CD4-positive, alpha-beta memory T cell (primary cell): ENCODE results near the gene SNX10. TPM values are rescaled to one million over a fixed set of nuclear protein-coding genes. Genes with fewer than 3 reads are reported as not detected.

ENCODE experiments used
- CTCF ChIA-PET: fragments of 350-600 bp; sonication (Branson Sonifier 250); formaldehyde crosslinking; loops from one replicate; lab custom pipeline; 2021; ENCODE audit warnings: inconsistent platforms; ENCODE audit not compliant: partially characterized antibody; lab: Charles Lee
- POLR2A ChIA-PET: fragments of 350-600 bp; sonication (Branson Sonifier 250); formaldehyde crosslinking; loops from one replicate; lab custom pipeline; 2021; ENCODE audit not compliant: partially characterized antibody; lab: Charles Lee
- DNase-seq, 5 donors: peaks; one replicate each; pipeline versions ENCODE4 v3.0.0 to v3.0.0-alpha.2; 2020 to 2022; ENCODE audit warnings: mixed read lengths in 1 of 5
- H3K27ac ChIP-seq: one replicate; pipeline ENCODE4 v1.7.0; 2013; ENCODE audit warnings: low read depth, low read length
- H3K27me3 ChIP-seq: 2 replicates; pipeline ENCODE4 v1.7.0; 2013; ENCODE audit warnings: mild to moderate bottlenecking, low read length, moderate library complexity; ENCODE audit not compliant: insufficient read depth
- H3K36me3 ChIP-seq: 2 replicates; pipeline ENCODE4 v1.7.0; 2013; ENCODE audit warnings: mild to moderate bottlenecking, low read length, moderate library complexity; ENCODE audit not compliant: insufficient read depth
- H3K4me1 ChIP-seq: 2 replicates; pipeline ENCODE4 v1.7.0; 2013; ENCODE audit warnings: mild to moderate bottlenecking, low read length, moderate library complexity; ENCODE audit not compliant: insufficient read depth
- H3K4me3 ChIP-seq, 2 donors: one replicate each; pipeline ENCODE4 v1.7.0; 2013; ENCODE audit warnings: low read length in 2 of 2, mild to moderate bottlenecking in 1 of 2
- H3K9me3 ChIP-seq, 2 donors: one replicate each; pipeline ENCODE4 v1.7.0; 2013; ENCODE audit warnings: low read length in 2 of 2, control low read depth in 1 of 2; ENCODE audit not compliant: control insufficient read depth in 1 of 2
- H3K27ac Mint-ChIP-seq, 7 donors: one replicate each; pipeline ENCODE4 v1.8.0; 2020 to 2021; ENCODE audit warnings: mixed read lengths in 7 of 7, mild to moderate bottlenecking in 6 of 7, inconsistent platforms in 3 of 7, moderate library complexity in 3 of 7
- H3K27me3 Mint-ChIP-seq, 2 donors: one replicate each; pipeline ENCODE4 v1.8.0; 2020 to 2021; ENCODE audit warnings: mixed read lengths in 2 of 2
- H3K36me3 Mint-ChIP-seq, 2 donors: one replicate each; pipeline ENCODE4 v1.8.0; 2020 to 2021; ENCODE audit warnings: mixed read lengths in 2 of 2, inconsistent platforms in 1 of 2, mild to moderate bottlenecking in 1 of 2
- H3K4me1 Mint-ChIP-seq, 4 donors: one replicate each; pipeline ENCODE4 v1.8.0; 2020 to 2021; ENCODE audit warnings: mixed read lengths in 4 of 4, mild to moderate bottlenecking in 1 of 4
- H3K4me3 Mint-ChIP-seq, 8 donors: one replicate each; pipeline ENCODE4 v1.8.0; 2020 to 2021; ENCODE audit warnings: mixed read lengths in 8 of 8, mild to moderate bottlenecking in 7 of 8, moderate library complexity in 6 of 8, inconsistent platforms in 3 of 8
- H3K9me3 Mint-ChIP-seq, 8 donors: one replicate each; pipeline ENCODE4 v1.8.0; 2020 to 2021; ENCODE audit warnings: mixed read lengths in 8 of 8, mild to moderate bottlenecking in 5 of 8, inconsistent platforms in 3 of 8, moderate library complexity in 1 of 8
- intact Hi-C: fragments of 100-400 bp; cut with micrococcal nuclease; formaldehyde crosslinking; loops from one replicate; pipeline ENCODE4 v1.15.1; 2023
- polyA plus RNA-seq, 2 donors: library from polyadenylated mRNA; unstranded; fragments of 300-500 nt; fragmentation: Illumina TruSeq; gene quantifications; one replicate each; pipeline ENCODE4 v1.2.3, GENCODE V29; 2021
- total RNA-seq, 2 experiments: library from RNA; stranded (reverse); gene quantifications; one replicate each; pipeline ENCODE4 v1.2.3, GENCODE V29; 2021

Gene SNX10
- total and polyA plus RNA-seq, 4 experiments from 2014 or later: 8.4 to 26.4 (median 16.5) TPM

DNA sequence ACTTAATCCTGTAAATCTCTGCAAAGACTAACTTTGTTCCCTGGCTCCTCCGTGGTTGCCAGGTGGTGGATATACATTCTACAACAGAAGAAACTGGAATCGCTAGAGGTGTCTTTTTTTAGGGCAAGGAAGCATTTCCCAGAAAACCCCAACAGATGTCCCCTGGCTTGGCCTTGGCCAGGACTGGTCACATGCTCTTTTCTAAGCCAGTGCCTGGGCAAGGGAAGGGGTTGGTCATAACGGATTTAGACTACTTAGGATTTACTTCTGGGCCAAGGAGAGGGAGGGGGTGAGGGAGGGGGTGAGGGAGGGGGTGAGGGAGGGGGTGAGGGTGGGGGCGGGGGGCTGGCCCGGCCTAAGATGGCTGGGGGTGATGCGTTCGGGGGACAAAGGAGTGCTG, 105.7 kb downstream of the SNX10 start:
- H3K4me1 ChIP-seq: peaks cover 13% of the 10 kb centered on the region
- no peak overlapping the region for H3K27ac Mint-ChIP-seq
- H3K36me3 ChIP-seq: no peaks in the 10 kb centered on the region
- H3K9me3 Mint-ChIP-seq: peaks cover 0 to 4% (median 0%) of the 10 kb centered on the region in 8 donors
- no peaks in the 10 kb centered on the region for H3K36me3 Mint-ChIP-seq
- CTCF ChIA-PET: interaction anchor here (0.7 kb wide), 1 partner anchor 58 kb away, joined by 3 read pairs; no protein-coding TSS in a partner anchor
- H3K4me1 Mint-ChIP-seq: peaks cover 6 to 11% (median 9%) of the 10 kb centered on the region in 4 donors
- peak overlapping the region in 4 of 8 donors; percentile 26 to 85 (median 64) for H3K4me3 Mint-ChIP-seq
- peaks cover 30 to 46% of the 10 kb centered on the region in 2 donors for H3K27me3 Mint-ChIP-seq
- H3K9me3 ChIP-seq: no peaks in the 10 kb centered on the region
- POLR2A ChIA-PET: no interaction called here
- no peak overlapping the region for H3K4me3 ChIP-seq
- no peak overlapping the region for H3K27ac ChIP-seq
- DNase-seq: no peak
- intact Hi-C loops: no loop called here
- H3K27me3 ChIP-seq: peaks cover 4% of the 10 kb centered on the region

DNA sequence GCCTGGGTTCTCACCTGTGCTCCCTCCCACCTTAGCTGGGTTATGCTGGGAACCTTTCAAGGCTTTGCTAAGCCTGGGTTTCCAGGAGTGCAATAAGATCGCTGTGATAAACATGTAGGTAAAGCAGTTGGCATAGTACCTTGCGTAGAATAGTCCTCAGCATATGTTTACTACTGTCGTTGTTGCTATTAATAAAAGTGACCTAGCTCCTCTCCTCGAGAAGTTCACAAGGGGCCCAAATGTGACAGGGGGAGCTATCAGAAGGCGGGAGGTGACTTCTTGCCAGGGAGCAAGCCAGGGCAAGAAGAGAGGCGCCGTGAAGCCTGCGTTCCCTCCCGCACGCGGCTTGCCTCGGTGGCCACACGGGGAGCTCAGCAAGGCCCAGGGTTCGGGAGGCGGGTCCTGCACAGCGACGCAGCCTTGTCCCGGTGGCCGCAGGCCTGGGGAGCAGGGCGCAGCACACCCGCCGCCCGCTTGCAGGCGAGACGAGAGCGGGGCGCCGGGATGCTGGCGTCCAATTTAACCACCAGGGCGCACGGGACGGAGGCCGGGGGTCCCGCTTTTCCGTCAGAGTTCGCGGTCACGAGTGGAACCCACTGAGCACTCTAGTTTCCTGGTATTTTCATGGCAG, 106.2 kb downstream of the SNX10 start:
- POLR2A ChIA-PET: no interaction called here
- peaks cover 0 to 4% (median 0%) of the 10 kb centered on the region in 8 donors for H3K9me3 Mint-ChIP-seq
- peaks cover 13% of the 10 kb centered on the region for H3K4me1 ChIP-seq
- peaks cover 6 to 11% (median 9%) of the 10 kb centered on the region in 4 donors for H3K4me1 Mint-ChIP-seq
- no peak overlapping the region for H3K27ac ChIP-seq
- CTCF ChIA-PET: interaction anchor here (1.5 kb wide), 1 partner anchor 28 kb away, joined by 3 read pairs; no protein-coding TSS in a partner anchor
- H3K27me3 Mint-ChIP-seq: peaks cover 30 to 46% of the 10 kb centered on the region in 2 donors
- intact Hi-C loops: no loop called here
- no peak overlapping the region for H3K27ac Mint-ChIP-seq
- H3K4me3 ChIP-seq: peak overlapping the region in 1 of 2 donors; percentile 47
- no peaks in the 10 kb centered on the region for H3K9me3 ChIP-seq
- DNase-seq: no peak
- H3K36me3 Mint-ChIP-seq: no peaks in the 10 kb centered on the region
- H3K27me3 ChIP-seq: peaks cover 4% of the 10 kb centered on the region
- H3K4me3 Mint-ChIP-seq: peak overlapping the region; percentile 67 to 85 (median 78)
- H3K36me3 ChIP-seq: no peaks in the 10 kb centered on the region

- no peaks in the 10 kb centered on the region for H3K36me3 Mint-ChIP-seq
- no peaks in the 10 kb centered on the region for H3K9me3 ChIP-seq
- no peaks in the 10 kb centered on the region for H3K36me3 ChIP-seq
- H3K4me3 ChIP-seq: peak overlapping the region in 1 of 2 donors; percentile 47
- H3K27me3 ChIP-seq: peaks cover 4% of the 10 kb centered on the region
- ChIA-PET POLR2A (no interaction called here), CTCF (interaction anchor here (1.5 kb wide), 1 partner anchor 28 kb away, joined by 3 read pairs; no protein-coding TSS in a partner anchor)
- no peak for DNase-seq
- H3K4me1 Mint-ChIP-seq: peaks cover 6 to 11% (median 9%) of the 10 kb centered on the region in 4 donors
- no peak overlapping the region for H3K27ac Mint-ChIP-seq
- peaks cover 0 to 4% (median 0%) of the 10 kb centered on the region in 8 donors for H3K9me3 Mint-ChIP-seq
- H3K4me3 Mint-ChIP-seq: peak overlapping the region; percentile 67 to 93 (median 78)
- peaks cover 30 to 44% of the 10 kb centered on the region in 2 donors for H3K27me3 Mint-ChIP-seq
- H3K4me1 ChIP-seq: peaks cover 13% of the 10 kb centered on the region
- intact Hi-C loops: no loop called here
- H3K27ac ChIP-seq: no peak overlapping the region
Measured at GRCh38 chr7:26398427-26398755, 106.7 kb downstream of the SNX10 start.

GRCh38 chr7:26398756-26399509, 107.3 kb downstream of the SNX10 start:
- H3K36me3 Mint-ChIP-seq: no peaks in the 10 kb centered on the region
- Histone ChIP-seq H3K27me3 (peaks cover 4% of the 10 kb centered on the region), H3K27ac (no peak overlapping the region), H3K9me3 (no peaks in the 10 kb centered on the region), H3K36me3 (no peaks in the 10 kb centered on the region), H3K4me3 (peak overlapping the region in 1 of 2 donors; percentile 47), H3K4me1 (peaks cover 13% of the 10 kb centered on the region)
- POLR2A ChIA-PET: no interaction called here
- H3K4me3 Mint-ChIP-seq: peak overlapping the region; percentile 85 to 93 (median 88)
- H3K27ac Mint-ChIP-seq: peak overlapping the region in 1 of 7 donors; percentile 16
- intact Hi-C loops: no loop called here
- CTCF ChIA-PET: interaction anchor here (1.5 kb wide), 1 partner anchor 29 kb away, joined by 3 read pairs; no protein-coding TSS in a partner anchor
- H3K9me3 Mint-ChIP-seq: peaks cover 0 to 4% (median 0%) of the 10 kb centered on the region in 8 donors
- no peak for DNase-seq
- peaks cover 6 to 11% (median 9%) of the 10 kb centered on the region in 4 donors for H3K4me1 Mint-ChIP-seq
- H3K27me3 Mint-ChIP-seq: peaks cover 30 to 41% of the 10 kb centered on the region in 2 donors

- Mint-ChIP-seq H3K9me3 (peaks cover 0 to 4% (median 0%) of the 10 kb centered on the region in 8 donors), H3K4me3 (peak overlapping the region; percentile 47 to 93 (median 88)), H3K36me3 (no peaks in the 10 kb centered on the region), H3K27me3 (peaks cover 28 to 41% of the 10 kb centered on the region in 2 donors), H3K4me1 (peaks cover 6 to 11% (median 9%) of the 10 kb centered on the region in 4 donors), H3K27ac (no peak overlapping the region)
- Histone ChIP-seq H3K4me1 (peaks cover 13% of the 10 kb centered on the region), H3K36me3 (no peaks in the 10 kb centered on the region), H3K27me3 (peaks cover 4% of the 10 kb centered on the region), H3K27ac (no peak overlapping the region), H3K9me3 (no peaks in the 10 kb centered on the region), H3K4me3 (no peak overlapping the region)
- CTCF ChIA-PET: no interaction called here
- intact Hi-C loops: no loop called here
- no peak for DNase-seq
- POLR2A ChIA-PET: no interaction called here
Measured at GRCh38 chr7:26399736-26400135, 108.1 kb downstream of the SNX10 start.

DNA sequence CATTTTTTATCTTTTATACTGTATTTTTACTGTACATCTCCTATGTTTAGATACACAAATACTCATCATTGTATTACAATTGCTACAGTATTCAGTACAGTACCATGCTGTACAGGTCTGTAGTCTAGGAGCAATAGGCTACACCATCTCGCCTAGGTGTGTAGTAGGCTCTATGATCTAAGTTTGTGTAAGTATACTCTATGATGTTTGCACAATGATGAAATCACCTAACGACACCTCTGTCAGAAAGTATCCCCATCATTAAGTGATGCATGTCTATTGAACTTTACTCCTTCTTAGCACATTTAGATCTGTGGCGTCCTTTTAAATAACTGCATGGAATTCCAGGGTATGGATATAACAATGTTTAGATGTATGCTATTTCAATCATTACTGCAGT, 112.0 kb downstream of the SNX10 start:
- intact Hi-C loops: no loop called here
- Mint-ChIP-seq H3K36me3 (no peaks in the 10 kb centered on the region), H3K27ac (no peak overlapping the region), H3K4me3 (no peak overlapping the region), H3K9me3 (peaks cover 2 to 14% (median 6%) of the 10 kb centered on the region in 8 donors), H3K4me1 (peaks cover 3 to 6% (median 5%) of the 10 kb centered on the region in 4 donors), H3K27me3 (peaks cover 15 to 26% of the 10 kb centered on the region in 2 donors)
- Histone ChIP-seq H3K36me3 (no peaks in the 10 kb centered on the region), H3K27me3 (no peaks in the 10 kb centered on the region), H3K4me3 (no peak overlapping the region), H3K27ac (no peak overlapping the region), H3K4me1 (peaks cover 5% of the 10 kb centered on the region), H3K9me3 (no peaks in the 10 kb centered on the region)
- no peak for DNase-seq
- POLR2A ChIA-PET: no interaction called here
- CTCF ChIA-PET: interaction anchor here (1.4 kb wide), 1 partner anchor 38 kb away, joined by 4 read pairs; no protein-coding TSS in a partner anchor
